ENCODE data around the gene ACACA.

ACACA gene

GRCh38 chr17:37278247-37278894, 128.3 kb downstream of the ACACA start:
- peaks cover 34% of the 10 kb centered on the region for H3K36me3 Mint-ChIP-seq
- H3K9me3 Mint-ChIP-seq, result no peaks in the 10 kb centered on the region
- no peak overlapping the region for H3K4me3 Mint-ChIP-seq
- H3K4me1 Mint-ChIP-seq, result peaks cover 9% of the 10 kb centered on the region
- CTCF ChIA-PET, result no interaction called here
- no peak overlapping the region for H3K27ac Mint-ChIP-seq
- no peak for DNase-seq
- H3K27me3 Mint-ChIP-seq, result no peaks in the 10 kb centered on the region

GRCh38 chr17:37276475-37276874, 130.2 kb downstream of the ACACA start:
- Mint-ChIP-seq H3K27me3 (no peaks in the 10 kb centered on the region), H3K9me3 (no peaks in the 10 kb centered on the region), H3K36me3 (peaks cover 23% of the 10 kb centered on the region), H3K4me1 (peaks cover 11% of the 10 kb centered on the region), H3K4me3 (no peak overlapping the region), H3K27ac (no peak overlapping the region)
- CTCF ChIA-PET, result no interaction called here
- no peak for DNase-seq

- Mint-ChIP-seq H3K27ac (no peak overlapping the region), H3K9me3 (no peaks in the 10 kb centered on the region), H3K27me3 (no peaks in the 10 kb centered on the region), H3K4me1 (peaks cover 11% of the 10 kb centered on the region), H3K4me3 (no peak overlapping the region), H3K36me3 (peaks cover 31% of the 10 kb centered on the region)
- no peak for DNase-seq
- CTCF ChIA-PET, result interaction anchor here (1.1 kb wide), 1 partner anchor 14 kb away, joined by 3 read pairs; no protein-coding TSS in a partner anchor
Measured at GRCh38 chr17:37274461-37274860, 132.2 kb downstream of the ACACA start.

GRCh38 chr17:37273409-37274051, 133.1 kb downstream of the ACACA start:
- DNase-seq, result no peak
- peaks cover 36% of the 10 kb centered on the region for H3K36me3 Mint-ChIP-seq
- H3K27me3 Mint-ChIP-seq, result no peaks in the 10 kb centered on the region
- peaks cover 11% of the 10 kb centered on the region for H3K4me1 Mint-ChIP-seq
- no peaks in the 10 kb centered on the region for H3K9me3 Mint-ChIP-seq
- no peak overlapping the region for H3K27ac Mint-ChIP-seq
- CTCF ChIA-PET, result no interaction called here
- H3K4me3 Mint-ChIP-seq, result no peak overlapping the region

GRCh38 chr17:37265446-37266173, 141.0 kb downstream of the ACACA start:
- no peak for DNase-seq
- H3K36me3 Mint-ChIP-seq, result peaks cover 53% of the 10 kb centered on the region
- peaks cover 2% of the 10 kb centered on the region for H3K4me1 Mint-ChIP-seq
- H3K4me3 Mint-ChIP-seq, result no peak overlapping the region
- no peak overlapping the region for H3K27ac Mint-ChIP-seq
- no peaks in the 10 kb centered on the region for H3K27me3 Mint-ChIP-seq
- CTCF ChIA-PET, result interaction anchor here (0.6 kb wide), 1 partner anchor 67 kb away, joined by 3 read pairs; no protein-coding TSS in a partner anchor
- peaks cover 14% of the 10 kb centered on the region for H3K9me3 Mint-ChIP-seq

GRCh38 chr17:37261286-37261685, 145.3 kb downstream of the ACACA start:
- H3K27me3 Mint-ChIP-seq, result no peaks in the 10 kb centered on the region
- peaks cover 8% of the 10 kb centered on the region for H3K9me3 Mint-ChIP-seq
- peaks cover 29% of the 10 kb centered on the region for H3K36me3 Mint-ChIP-seq

GRCh38 chr17:37259030-37259735, 147.5 kb downstream of the ACACA start:
- Mint-ChIP-seq H3K27me3 (no peaks in the 10 kb centered on the region), H3K4me3 (no peak overlapping the region), H3K36me3 (peaks cover 10% of the 10 kb centered on the region), H3K27ac (no peak overlapping the region), H3K4me1 (peaks cover 2% of the 10 kb centered on the region), H3K9me3 (no peaks in the 10 kb centered on the region)
- DNase-seq, result no peak
- CTCF ChIA-PET, result no interaction called here

More at GRCh38 chr17:37261286-37261685, 145.3 kb downstream of the ACACA start:
- Mint-ChIP-seq H3K4me1 (peaks cover 2% of the 10 kb centered on the region), H3K27ac (no peak overlapping the region), H3K4me3 (no peak overlapping the region)
- DNase-seq, result no peak
- CTCF ChIA-PET, result no interaction called here

GRCh38 chr17:37256627-37257026, 150.0 kb downstream of the ACACA start:
- Mint-ChIP-seq H3K4me1 (peaks cover 2% of the 10 kb centered on the region), H3K4me3 (no peak overlapping the region), H3K27ac (no peak overlapping the region), H3K36me3 (peaks cover 13% of the 10 kb centered on the region), H3K9me3 (no peaks in the 10 kb centered on the region), H3K27me3 (no peaks in the 10 kb centered on the region)
- DNase-seq, result no peak
- CTCF ChIA-PET, result no interaction called here

- CTCF ChIA-PET, result interaction anchor here (1.0 to 1.2 kb wide), 2 partner anchors 13 to 15 kb away, joined by 3 read pairs; no protein-coding TSS in a partner anchor
- no peak overlapping the region for H3K4me3 Mint-ChIP-seq
- DNase-seq, result no peak
- no peaks in the 10 kb centered on the region for H3K4me1 Mint-ChIP-seq
- no peaks in the 10 kb centered on the region for H3K27me3 Mint-ChIP-seq
- no peak overlapping the region for H3K27ac Mint-ChIP-seq
- peaks cover 14% of the 10 kb centered on the region for H3K36me3 Mint-ChIP-seq
- no peaks in the 10 kb centered on the region for H3K9me3 Mint-ChIP-seq
Measured at GRCh38 chr17:37255432-37255831, 151.2 kb downstream of the ACACA start.

GRCh38 chr17:37247825-37248224, 158.8 kb downstream of the ACACA start:
- Mint-ChIP-seq H3K4me3 (no peak overlapping the region), H3K27ac (no peak overlapping the region), H3K9me3 (no peaks in the 10 kb centered on the region), H3K4me1 (no peaks in the 10 kb centered on the region), H3K27me3 (no peaks in the 10 kb centered on the region), H3K36me3 (peaks cover 25% of the 10 kb centered on the region)
- no peak for DNase-seq
- CTCF ChIA-PET, result no interaction called here

GRCh38 chr17:37246085-37246484, 160.6 kb downstream of the ACACA start:
- H3K4me1 Mint-ChIP-seq, result no peaks in the 10 kb centered on the region
- peaks cover 21% of the 10 kb centered on the region for H3K36me3 Mint-ChIP-seq
- H3K27me3 Mint-ChIP-seq, result no peaks in the 10 kb centered on the region

GRCh38 chr17:37240381-37240780, 166.3 kb downstream of the ACACA start:
- CTCF ChIA-PET, result interaction anchor here (0.6 to 1.8 kb wide), 20 partner anchors 15 to 639 kb away, joined by 3 to 9 read pairs (median 4); partner anchors contain the start of gene MRM1
- DNase-seq, result no peak
- Mint-ChIP-seq H3K27ac (no peak overlapping the region), H3K4me1 (no peaks in the 10 kb centered on the region), H3K36me3 (peaks cover 25% of the 10 kb centered on the region), H3K27me3 (no peaks in the 10 kb centered on the region), H3K4me3 (no peak overlapping the region), H3K9me3 (no peaks in the 10 kb centered on the region)

More at GRCh38 chr17:37246085-37246484, 160.6 kb downstream of the ACACA start:
- no peak overlapping the region for H3K4me3 Mint-ChIP-seq
- DNase-seq, result no peak
- CTCF ChIA-PET, result no interaction called here
- H3K27ac Mint-ChIP-seq, result no peak overlapping the region
- H3K9me3 Mint-ChIP-seq, result no peaks in the 10 kb centered on the region

- peaks cover 24% of the 10 kb centered on the region for H3K36me3 Mint-ChIP-seq
- no peaks in the 10 kb centered on the region for H3K4me1 Mint-ChIP-seq
- CTCF ChIA-PET, result interaction anchor here (0.6 to 1.8 kb wide), 19 partner anchors 15 to 638 kb away, joined by 3 to 9 read pairs (median 4); partner anchors contain the start of gene MRM1
- H3K9me3 Mint-ChIP-seq, result no peaks in the 10 kb centered on the region
- H3K4me3 Mint-ChIP-seq, result no peak overlapping the region
- no peaks in the 10 kb centered on the region for H3K27me3 Mint-ChIP-seq
- no peak overlapping the region for H3K27ac Mint-ChIP-seq
- no peak for DNase-seq
Measured at GRCh38 chr17:37239690-37240334, 166.8 kb downstream of the ACACA start.
